ENCODE measurements around the gene ASCC3.

GRCh38 chr6:100846276-100846675 is 34.9 kb downstream of the ASCC3 start:
- TF ChIP-seq CTCF (IDR thresholded peaks at IDR 0.05; ENCODE audit: poor library complexity) (no peak), EZH2 (IDR thresholded peaks at IDR 0.05; ENCODE audit: borderline replicate concordance) (no peak), EZH2phosphoT487 (IDR thresholded peaks at IDR 0.05; ENCODE audit: low read depth, severe bottlenecking, unreplicated experiment) (no peak)

All from hepatocyte (in vitro differentiated cells).